OCI-LY3 (cell line): Measurements from ENCODE around the gene SEMA6A.

ENCODE experiments used
- H2AFZ ChIP-seq: fragments of 200-600, 300-600 bp; shearing (Covaris generic); 2 replicates; pipeline ENCODE4 v1.6.0; 2014; ENCODE audit warnings: antibody characterized with exemption, low read depth, low read length
- H3K27ac ChIP-seq: fragments of 200-600, 300-600 bp; sonication (generic); 2 replicates; pipeline ENCODE4 v1.5.1; 2014; ENCODE audit warnings: mild to moderate bottlenecking, low read length, moderate library complexity, mixed read lengths
- H3K27me3 ChIP-seq: fragments of 200-600, 300-600 bp; sonication (generic); 2 replicates; pipeline ENCODE4 v1.6.1; 2014; ENCODE audit warnings: low read depth, low read length, mixed read lengths
- H3K36me3 ChIP-seq: fragments of 200-600, 300-600 bp; sonication (generic); replicated peaks from 2 replicates; pipeline ENCODE3; 2014; ENCODE audit warnings: low read depth, low read length, mixed read lengths
- H3K4me1 ChIP-seq: fragments of 300-600, 200-600 bp; sonication (generic); 2 replicates; pipeline ENCODE4 v1.6.1; 2014; ENCODE audit warnings: low read length, mixed read lengths
- H3K4me2 ChIP-seq: fragments of 200-600, 300-600 bp; sonication (generic); 2 replicates; pipeline ENCODE4 v1.6.1; 2014; ENCODE audit warnings: low read length, mixed read lengths
- H3K4me3 ChIP-seq: fragments of 300-600, 200-600 bp; sonication (generic); 2 replicates; pipeline ENCODE4 v1.5.1; 2014; ENCODE audit warnings: antibody characterized with exemption, mild to moderate bottlenecking, low read length, moderate library complexity
- H3K79me2 ChIP-seq: fragments of 300-600, 200-600 bp; shearing (Covaris generic); 2 replicates; pipeline ENCODE4 v1.6.1; 2014; ENCODE audit warnings: mild to moderate bottlenecking, low read length, mixed read lengths
- H3K9ac ChIP-seq: fragments of 300-600, 200-600 bp; shearing (Covaris generic); 2 replicates; pipeline ENCODE4 v1.6.0; 2014; ENCODE audit warnings: mild to moderate bottlenecking, low read length, moderate library complexity
- H3K9me3 ChIP-seq: fragments of 200-600, 300-600 bp; shearing (Covaris generic); 2 replicates; pipeline ENCODE4 v1.6.1; 2014; ENCODE audit warnings: low read length, mixed read lengths; ENCODE audit not compliant: insufficient read depth
- H4K20me1 ChIP-seq: fragments of 200-600, 300-600 bp; sonication (generic); 2 replicates; pipeline ENCODE4 v1.6.1; 2016; ENCODE audit warnings: low read length, mixed read lengths; ENCODE audit not compliant: insufficient read depth
- CTCF ChIP-seq: fragments of 200-600, 300-600 bp; sonication (generic); IDR thresholded peaks from 2 replicates; pipeline ENCODE4 v1.5.1; 2014; ENCODE audit warnings: antibody characterized with exemption, low read length, low read depth
- EZH2phosphoT487 ChIP-seq: fragments of 200-600 bp; shearing (Covaris generic); IDR thresholded peaks from 2 replicates; pipeline ENCODE4 v1.6.1; 2018; ENCODE audit warnings: antibody characterized with exemption, mixed run types, low read depth

The SEMA6A gene

GRCh38 chr5:116530276-116530675 lies 44.3 kb downstream of the SEMA6A start:
- TF ChIP-seq EZH2phosphoT487 (no peak), CTCF (no peak)
- no peaks in the 10 kb centered on the region for H4K20me1 ChIP-seq
- no peak overlapping the region for H2AFZ ChIP-seq
- no peak overlapping the region for H3K27ac ChIP-seq
- H3K4me3 ChIP-seq, result no peak overlapping the region
- no peak overlapping the region for H3K9ac ChIP-seq
- peaks cover 28% of the 10 kb centered on the region for H3K4me1 ChIP-seq
- H3K36me3 ChIP-seq, result no peaks in the 10 kb centered on the region
- H3K27me3 ChIP-seq, result no peaks in the 10 kb centered on the region
- no peaks in the 10 kb centered on the region for H3K79me2 ChIP-seq
- no peak overlapping the region for H3K4me2 ChIP-seq
- no peaks in the 10 kb centered on the region for H3K9me3 ChIP-seq

GRCh38 chr5:116529615-116530014 lies 45.0 kb downstream of the SEMA6A start:
- no peaks in the 10 kb centered on the region for H3K9me3 ChIP-seq
- H3K4me3 ChIP-seq, result no peak overlapping the region
- no peaks in the 10 kb centered on the region for H3K79me2 ChIP-seq
- no peak overlapping the region for H3K9ac ChIP-seq
- peaks cover 28% of the 10 kb centered on the region for H3K4me1 ChIP-seq
- TF ChIP-seq EZH2phosphoT487, result no peak
- no peak for TF ChIP-seq CTCF
- no peak overlapping the region for H2AFZ ChIP-seq
- H3K27me3 ChIP-seq, result no peaks in the 10 kb centered on the region
- no peaks in the 10 kb centered on the region for H4K20me1 ChIP-seq
- H3K4me2 ChIP-seq, result no peak overlapping the region
- no peak overlapping the region for H3K27ac ChIP-seq
- H3K36me3 ChIP-seq, result no peaks in the 10 kb centered on the region

GRCh38 chr5:116528519-116529234 lies 45.9 kb downstream of the SEMA6A start:
- Histone ChIP-seq H3K36me3 (no peaks in the 10 kb centered on the region), H3K27ac (no peak overlapping the region), H3K4me2 (no peak overlapping the region), H2AFZ (no peak overlapping the region), H3K9ac (no peak overlapping the region), H4K20me1 (no peaks in the 10 kb centered on the region), H3K27me3 (no peaks in the 10 kb centered on the region), H3K4me3 (no peak overlapping the region), H3K79me2 (no peaks in the 10 kb centered on the region), H3K9me3 (no peaks in the 10 kb centered on the region), H3K4me1 (peaks cover 26% of the 10 kb centered on the region)
- TF ChIP-seq EZH2phosphoT487 (no peak), CTCF (no peak)

GRCh38 chr5:116527582-116527981 lies 47.0 kb downstream of the SEMA6A start:
- Histone ChIP-seq H3K27me3 (no peaks in the 10 kb centered on the region), H3K4me3 (no peak overlapping the region), H3K79me2 (no peaks in the 10 kb centered on the region), H3K9me3 (no peaks in the 10 kb centered on the region), H3K36me3 (no peaks in the 10 kb centered on the region), H3K4me2 (no peak overlapping the region), H4K20me1 (no peaks in the 10 kb centered on the region), H3K9ac (no peak overlapping the region), H3K4me1 (peaks cover 19% of the 10 kb centered on the region), H2AFZ (no peak overlapping the region), H3K27ac (no peak overlapping the region)
- TF ChIP-seq EZH2phosphoT487 (no peak), CTCF (no peak)
